SJSA1 (cell line): ENCODE measurements around the gene RERE. TPM values are rescaled to one million over a fixed set of nuclear protein-coding genes. Genes with fewer than 3 reads are reported as not detected.

Experiments used
- DNase-seq, 2 experiments: peaks; one replicate each; pipeline ENCODE4 v3.0.0-alpha.2; 2015 to 2020; ENCODE audit warnings: low spot score in 2 of 2, low read depth in 1 of 2
- H3K27ac ChIP-seq: fragments of 250-450 bp; sonication (Bioruptor Pico); 2 replicates; pipeline ENCODE4 v1.5.1; 2020; ENCODE audit warnings: mild to moderate bottlenecking, moderate library complexity
- H3K27me3 ChIP-seq: fragments of 250-450 bp; sonication (Bioruptor Pico); replicated peaks from 2 replicates; pipeline ENCODE4 v1.5.1; 2020; ENCODE audit warnings: mild to moderate bottlenecking, moderate library complexity
- H3K36me3 ChIP-seq: fragments of 250-450 bp; sonication (Bioruptor Pico); 2 replicates; pipeline ENCODE4 v1.5.1; 2020; ENCODE audit warnings: mild to moderate bottlenecking
- H3K4me1 ChIP-seq: fragments of 250-450 bp; sonication (Bioruptor Pico); replicated peaks from 2 replicates; pipeline ENCODE4 v1.6.1; 2021; ENCODE audit warnings: mild to moderate bottlenecking
- H3K4me3 ChIP-seq: fragments of 250-450 bp; sonication (Bioruptor Pico); 2 replicates; pipeline ENCODE4 v1.5.1; 2020; ENCODE audit warnings: mild to moderate bottlenecking
- H3K9me3 ChIP-seq: fragments of 250-450 bp; sonication (Bioruptor Pico); replicated peaks from 2 replicates; pipeline ENCODE4 v1.5.1; 2020; ENCODE audit warnings: mild to moderate bottlenecking
- total RNA-seq: library from RNA; depleted of rRNA; stranded (reverse); fragments of >200 nt; shearing (Covaris generic); gene quantifications from 2 replicates; pipeline ENCODE4 v1.2.3, GENCODE V29; 2014

Gene RERE
- total RNA-seq, 1 experiment from 2014 or later: 15.7 TPM

- Histone ChIP-seq H3K36me3 (no peaks in the 10 kb centered on the region), H3K27ac (peak overlapping the region; percentile 55), H3K27me3 (no peaks in the 10 kb centered on the region), H3K9me3 (no peaks in the 10 kb centered on the region), H3K4me1 (peaks cover 58% of the 10 kb centered on the region), H3K4me3 (no peak overlapping the region)
- peak; percentile 60 to 71 for DNase-seq
Observed at GRCh38 chr1:8661185-8662110, 156.0 kb downstream of the RERE start.

- H3K27me3 ChIP-seq: no peaks in the 10 kb centered on the region
- no peaks in the 10 kb centered on the region for H3K36me3 ChIP-seq
- H3K27ac ChIP-seq: peak overlapping the region; percentile 55
- H3K4me3 ChIP-seq: no peak overlapping the region
- no peaks in the 10 kb centered on the region for H3K9me3 ChIP-seq
- H3K4me1 ChIP-seq: peaks cover 52% of the 10 kb centered on the region
- peak; percentile 58 to 63 for DNase-seq
Observed at GRCh38 chr1:8660411-8660828, 157.0 kb downstream of the RERE start.

- no peak overlapping the region for H3K4me3 ChIP-seq
- DNase-seq: no peak
- no peak overlapping the region for H3K27ac ChIP-seq
- H3K4me1 ChIP-seq: peaks cover 49% of the 10 kb centered on the region
- no peaks in the 10 kb centered on the region for H3K27me3 ChIP-seq
- H3K9me3 ChIP-seq: no peaks in the 10 kb centered on the region
- H3K36me3 ChIP-seq: no peaks in the 10 kb centered on the region
Observed at GRCh38 chr1:8659593-8659992, 157.8 kb downstream of the RERE start.

GRCh38 chr1:8653878-8654277 lies 163.6 kb downstream of the RERE start:
- Histone ChIP-seq H3K27me3 (no peaks in the 10 kb centered on the region), H3K36me3 (peaks cover 9% of the 10 kb centered on the region), H3K4me3 (no peak overlapping the region), H3K9me3 (no peaks in the 10 kb centered on the region), H3K4me1 (peaks cover 28% of the 10 kb centered on the region), H3K27ac (no peak overlapping the region)
- DNase-seq: no peak

GRCh38 chr1:8652467-8653046 lies 164.9 kb downstream of the RERE start:
- no peaks in the 10 kb centered on the region for H3K27me3 ChIP-seq
- no peaks in the 10 kb centered on the region for H3K9me3 ChIP-seq
- DNase-seq: no peak
- H3K36me3 ChIP-seq: peaks cover 9% of the 10 kb centered on the region
- peak overlapping the region; percentile 31 for H3K27ac ChIP-seq
- peaks cover 39% of the 10 kb centered on the region for H3K4me1 ChIP-seq
- no peak overlapping the region for H3K4me3 ChIP-seq

- no peak for DNase-seq
- peak overlapping the region; percentile 26; the same call in 1 of the 2 replicates for H3K27ac ChIP-seq
- no peaks in the 10 kb centered on the region for H3K27me3 ChIP-seq
- H3K4me1 ChIP-seq: peaks cover 45% of the 10 kb centered on the region
- H3K36me3 ChIP-seq: peaks cover 9% of the 10 kb centered on the region
- H3K9me3 ChIP-seq: no peaks in the 10 kb centered on the region
- no peak overlapping the region for H3K4me3 ChIP-seq
Observed at GRCh38 chr1:8651962-8652361, 165.5 kb downstream of the RERE start.

- Histone ChIP-seq H3K4me3 (no peak overlapping the region), H3K4me1 (peaks cover 46% of the 10 kb centered on the region), H3K27ac (peak overlapping the region; percentile 26; the same call in 1 of the 2 replicates), H3K36me3 (peaks cover 9% of the 10 kb centered on the region), H3K27me3 (no peaks in the 10 kb centered on the region), H3K9me3 (no peaks in the 10 kb centered on the region)
- DNase-seq: peak in 1 of 2 experiments; percentile 20
Observed at GRCh38 chr1:8651236-8651890, 166.1 kb downstream of the RERE start.

- Histone ChIP-seq H3K27me3 (no peaks in the 10 kb centered on the region), H3K4me3 (no peak overlapping the region), H3K36me3 (peaks cover 9% of the 10 kb centered on the region), H3K4me1 (peaks cover 46% of the 10 kb centered on the region), H3K27ac (no peak overlapping the region), H3K9me3 (no peaks in the 10 kb centered on the region)
- DNase-seq: no peak
Observed at GRCh38 chr1:8649875-8650274, 167.6 kb downstream of the RERE start.

GRCh38 chr1:8649027-8649426 lies 168.4 kb downstream of the RERE start:
- H3K27ac ChIP-seq: no peak overlapping the region
- peaks cover 46% of the 10 kb centered on the region for H3K4me1 ChIP-seq
- no peaks in the 10 kb centered on the region for H3K27me3 ChIP-seq
- no peak overlapping the region for H3K4me3 ChIP-seq
- H3K36me3 ChIP-seq: peaks cover 9% of the 10 kb centered on the region
- H3K9me3 ChIP-seq: no peaks in the 10 kb centered on the region
- peak in 1 of 2 experiments; percentile 20 for DNase-seq

GRCh38 chr1:8646996-8647395 lies 170.4 kb downstream of the RERE start:
- DNase-seq: no peak
- H3K4me1 ChIP-seq: peaks cover 34% of the 10 kb centered on the region
- H3K9me3 ChIP-seq: no peaks in the 10 kb centered on the region
- no peak overlapping the region for H3K4me3 ChIP-seq
- H3K27me3 ChIP-seq: no peaks in the 10 kb centered on the region
- no peaks in the 10 kb centered on the region for H3K36me3 ChIP-seq
- H3K27ac ChIP-seq: no peak overlapping the region

- Histone ChIP-seq H3K27me3 (no peaks in the 10 kb centered on the region), H3K4me3 (no peak overlapping the region), H3K36me3 (no peaks in the 10 kb centered on the region), H3K4me1 (peaks cover 25% of the 10 kb centered on the region), H3K27ac (no peak overlapping the region), H3K9me3 (no peaks in the 10 kb centered on the region)
- DNase-seq: no peak
Observed at GRCh38 chr1:8646189-8646588, 171.3 kb downstream of the RERE start.

GRCh38 chr1:8643542-8644536 lies 173.6 kb downstream of the RERE start:
- Histone ChIP-seq H3K9me3 (no peaks in the 10 kb centered on the region), H3K4me1 (peaks cover 18% of the 10 kb centered on the region), H3K27me3 (no peaks in the 10 kb centered on the region), H3K36me3 (no peaks in the 10 kb centered on the region), H3K27ac (no peak overlapping the region), H3K4me3 (no peak overlapping the region)
- no peak for DNase-seq

GRCh38 chr1:8642114-8642513 lies 175.3 kb downstream of the RERE start:
- DNase-seq: no peak
- Histone ChIP-seq H3K27ac (no peak overlapping the region), H3K4me1 (peaks cover 3% of the 10 kb centered on the region), H3K36me3 (no peaks in the 10 kb centered on the region), H3K4me3 (no peak overlapping the region), H3K9me3 (no peaks in the 10 kb centered on the region), H3K27me3 (no peaks in the 10 kb centered on the region)
